Karpas-422 (cell line): ENCODE results near the gene THRAP3. TPM values are rescaled to one million over a fixed set of nuclear protein-coding genes. Genes with fewer than 3 reads are reported as not detected.
A peak's percentile ranks its signal among the peaks of the same experiment; 100 is the strongest.

Experiments
- DNase-seq: peaks from one replicate; pipeline ENCODE4 v3.0.0-alpha.2; 2015
- H2AFZ ChIP-seq: fragments of 200-600 bp; sonication (generic); 2 replicates; pipeline ENCODE4 v1.6.1; 2014; ENCODE audit warnings: antibody characterized with exemption, low read length, mixed read lengths
- H3K27ac ChIP-seq: fragments of 200-600 bp; sonication (generic); 2 replicates; pipeline ENCODE4 v1.5.1; 2014; ENCODE audit warnings: mild to moderate bottlenecking, low read length, moderate library complexity
- H3K27me3 ChIP-seq: fragments of 200-600 bp; sonication (generic); 2 replicates; pipeline ENCODE4 v1.6.1; 2014; ENCODE audit warnings: low read length, mixed read lengths
- H3K36me3 ChIP-seq: fragments of 200-600 bp; sonication (generic); 2 replicates; pipeline ENCODE4 v1.6.1; 2014; ENCODE audit warnings: low read length, mixed read lengths; ENCODE audit not compliant: insufficient read depth
- H3K4me1 ChIP-seq: fragments of 200-600 bp; sonication (generic); 2 replicates; pipeline ENCODE4 v1.6.1; 2014; ENCODE audit warnings: mild to moderate bottlenecking, low read length, mixed read lengths
- H3K4me2 ChIP-seq: fragments of 200-600 bp; sonication (generic); 2 replicates; pipeline ENCODE4 v1.6.1; 2014; ENCODE audit warnings: low read length, low read depth, mild to moderate bottlenecking; ENCODE audit not compliant: poor library complexity, severe bottlenecking
- H3K4me3 ChIP-seq: fragments of 200-600 bp; sonication (generic); 2 replicates; pipeline ENCODE4 v1.5.1; 2014; ENCODE audit warnings: mild to moderate bottlenecking, antibody characterized with exemption, low read length, mixed read lengths
- H3K79me2 ChIP-seq: fragments of 200-600 bp; sonication (generic); 2 replicates; pipeline ENCODE4 v1.6.1; 2014; ENCODE audit warnings: mild to moderate bottlenecking, low read length, mixed read lengths
- H3K9ac ChIP-seq: fragments of 200-600 bp; sonication (generic); 2 replicates; pipeline ENCODE4 v1.6.0; 2014; ENCODE audit warnings: low read length
- H3K9me2 ChIP-seq: fragments of 200-600 bp; sonication (generic), shearing (Covaris generic); replicated peaks from 2 replicates; pipeline ENCODE4 v1.6.0; 2014; ENCODE audit warnings: mild to moderate bottlenecking, low read length, moderate library complexity; ENCODE audit not compliant: insufficient read depth
- H3K9me3 ChIP-seq: fragments of 300-700, 200-600 bp; sonication (generic); 2 replicates; pipeline ENCODE4 v1.6.1; 2014; ENCODE audit warnings: low read length, mixed read lengths
- H4K20me1 ChIP-seq: fragments of 200-600 bp; sonication (generic); 2 replicates; pipeline ENCODE4 v1.6.1; 2014; ENCODE audit warnings: mild to moderate bottlenecking, antibody characterized with exemption, low read length, low read depth; ENCODE audit not compliant: insufficient read depth
- total RNA-seq: library from RNA; depleted of rRNA; stranded (reverse); fragments of >200 nt; shearing (Covaris generic); gene quantifications from 2 replicates; pipeline ENCODE4 v1.2.3, GENCODE V29; 2014; ENCODE audit warnings: low replicate concordance

THRAP3 gene
- total RNA-seq, 1 experiment from 2014 or later = 47.0 TPM

DNA sequence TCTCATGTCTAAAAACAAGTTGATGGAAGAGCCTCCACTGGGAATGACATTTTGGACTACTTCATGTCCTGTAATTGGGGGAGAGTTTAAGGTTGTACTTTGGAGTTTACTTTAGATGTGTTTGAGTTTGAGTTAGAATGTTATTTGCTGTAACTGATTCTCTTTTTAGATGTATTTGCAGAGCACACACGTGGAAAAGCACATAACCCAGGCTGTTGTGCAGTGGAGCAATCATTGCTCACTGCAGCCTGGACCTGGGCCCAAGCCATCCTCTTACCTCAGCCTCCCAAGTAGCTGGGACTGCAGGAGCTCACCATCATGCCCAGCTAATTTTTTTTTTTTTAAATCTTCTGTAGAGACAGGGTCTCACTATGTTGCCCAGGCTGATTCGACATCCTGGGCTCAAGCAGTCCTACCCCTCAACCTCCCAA, 45.2 kb downstream of the THRAP3 start:
- H3K4me1 ChIP-seq = peaks cover 9% of the 10 kb centered on the region
- peaks cover 30% of the 10 kb centered on the region for H3K36me3 ChIP-seq
- no peak overlapping the region for H3K9ac ChIP-seq
- no peaks in the 10 kb centered on the region for H3K9me3 ChIP-seq
- H3K27me3 ChIP-seq = no peaks in the 10 kb centered on the region
- H2AFZ ChIP-seq = no peak overlapping the region
- no peak overlapping the region for H3K27ac ChIP-seq
- H3K79me2 ChIP-seq = peaks cover 88% of the 10 kb centered on the region
- no peak for DNase-seq
- no peak overlapping the region for H3K4me2 ChIP-seq
- no peaks in the 10 kb centered on the region for H3K9me2 ChIP-seq
- no peaks in the 10 kb centered on the region for H4K20me1 ChIP-seq
- no peak overlapping the region for H3K4me3 ChIP-seq

GRCh38 chr1:36273024-36273423, 48.8 kb downstream of the THRAP3 start:
- Histone ChIP-seq H3K27me3 (no peaks in the 10 kb centered on the region), H3K9me2 (no peaks in the 10 kb centered on the region), H3K4me1 (peaks cover 9% of the 10 kb centered on the region), H3K9me3 (no peaks in the 10 kb centered on the region), H3K79me2 (peaks cover 79% of the 10 kb centered on the region), H4K20me1 (no peaks in the 10 kb centered on the region), H3K4me2 (no peak overlapping the region), H3K4me3 (no peak overlapping the region), H2AFZ (no peak overlapping the region), H3K36me3 (peaks cover 18% of the 10 kb centered on the region), H3K9ac (no peak overlapping the region), H3K27ac (no peak overlapping the region)
- DNase-seq = no peak

DNA sequence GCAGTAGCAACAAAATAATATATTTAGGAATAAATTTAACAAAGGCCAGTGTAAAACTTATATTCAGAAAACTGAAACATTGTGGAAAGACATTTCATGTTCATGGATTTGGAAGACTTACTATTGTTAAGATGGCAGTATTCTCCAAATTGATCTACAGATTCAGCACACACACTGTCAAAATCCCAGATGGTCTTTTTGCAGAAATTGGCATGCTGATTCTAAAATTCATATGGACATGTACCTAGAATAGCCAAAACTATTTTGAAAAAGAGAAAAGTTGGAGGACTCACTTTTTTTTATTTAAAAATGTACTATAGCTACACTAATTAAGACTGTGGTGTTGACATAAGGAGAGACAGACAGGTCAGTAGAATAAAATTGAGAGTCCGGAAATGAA, 50.0 kb downstream of the THRAP3 start:
- Histone ChIP-seq H3K9me2 (no peaks in the 10 kb centered on the region), H3K9ac (no peak overlapping the region), H3K4me3 (no peak overlapping the region), H3K36me3 (peaks cover 17% of the 10 kb centered on the region), H3K4me1 (peaks cover 18% of the 10 kb centered on the region), H3K27me3 (no peaks in the 10 kb centered on the region), H2AFZ (no peak overlapping the region), H3K79me2 (peaks cover 77% of the 10 kb centered on the region), H4K20me1 (no peaks in the 10 kb centered on the region), H3K27ac (no peak overlapping the region), H3K4me2 (no peak overlapping the region), H3K9me3 (no peaks in the 10 kb centered on the region)
- no peak for DNase-seq

DNA sequence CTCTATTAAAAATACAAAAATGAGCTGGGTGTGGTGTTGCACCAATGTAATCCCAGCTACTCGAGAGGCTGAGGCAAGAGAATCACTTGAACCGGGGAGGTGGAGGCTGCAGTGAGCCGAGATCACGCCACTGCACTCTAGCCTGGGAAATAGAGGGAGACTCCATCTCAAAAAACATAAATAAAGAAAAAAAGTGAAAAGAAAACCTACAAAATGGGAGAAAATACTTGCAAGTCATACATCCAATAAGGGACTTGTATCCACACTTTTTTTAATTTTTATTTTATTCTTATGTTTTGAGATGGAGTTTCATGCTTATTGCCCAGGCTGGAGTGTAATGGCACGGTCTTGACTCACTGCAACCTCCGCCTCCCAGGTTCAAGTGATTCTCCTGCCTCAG, 52.4 kb downstream of the THRAP3 start:
- Histone ChIP-seq H2AFZ (no peak overlapping the region), H3K9ac (no peak overlapping the region), H3K27me3 (no peaks in the 10 kb centered on the region), H4K20me1 (no peaks in the 10 kb centered on the region), H3K79me2 (peaks cover 74% of the 10 kb centered on the region), H3K9me2 (no peaks in the 10 kb centered on the region), H3K9me3 (no peaks in the 10 kb centered on the region), H3K4me3 (no peak overlapping the region), H3K4me2 (no peak overlapping the region), H3K4me1 (peaks cover 22% of the 10 kb centered on the region), H3K36me3 (peaks cover 12% of the 10 kb centered on the region), H3K27ac (no peak overlapping the region; the same call in 1 of the 2 replicates)
- DNase-seq = no peak

DNA sequence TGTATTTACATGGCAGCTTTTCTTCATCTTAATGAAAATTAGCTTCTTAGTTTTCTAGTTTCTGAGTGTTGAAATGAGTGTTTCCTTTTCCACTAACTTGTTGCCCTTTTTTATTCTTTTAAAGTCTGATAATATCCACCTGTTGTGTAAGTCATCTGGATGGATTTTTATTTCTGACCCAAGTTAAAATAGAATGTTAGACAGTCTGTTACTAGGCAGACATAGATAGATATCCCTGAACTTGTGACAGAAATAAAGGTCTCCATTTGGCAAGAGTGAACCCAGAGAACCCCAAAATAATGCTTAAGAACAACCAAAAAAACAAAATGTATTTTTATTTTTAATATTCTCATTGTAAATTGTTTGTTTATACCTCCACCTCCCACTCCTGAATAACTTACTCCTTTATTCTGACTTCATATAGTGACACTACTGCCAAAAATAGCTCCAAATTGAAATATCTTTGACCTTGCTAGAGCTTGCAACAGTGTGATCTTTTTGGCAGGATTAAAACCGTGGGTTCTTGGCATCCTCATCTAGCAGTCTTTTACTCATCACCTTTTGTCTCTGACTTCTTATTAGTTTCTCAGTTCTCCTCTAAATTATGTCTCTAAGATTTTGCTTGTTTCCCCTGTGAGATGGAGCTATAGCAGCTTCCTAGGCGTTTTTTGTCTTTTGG, 55.0 kb downstream of the THRAP3 start:
- H3K36me3 ChIP-seq = peaks cover 10% of the 10 kb centered on the region
- no peak overlapping the region for H2AFZ ChIP-seq
- H3K27ac ChIP-seq = peak overlapping the region; percentile 76
- H3K9me3 ChIP-seq = no peaks in the 10 kb centered on the region
- H3K79me2 ChIP-seq = peaks cover 57% of the 10 kb centered on the region
- H3K9me2 ChIP-seq = no peaks in the 10 kb centered on the region
- H3K4me2 ChIP-seq = no peak overlapping the region
- DNase-seq = no peak
- H3K27me3 ChIP-seq = no peaks in the 10 kb centered on the region
- H3K9ac ChIP-seq = no peak overlapping the region
- peaks cover 42% of the 10 kb centered on the region for H3K4me1 ChIP-seq
- no peak overlapping the region for H3K4me3 ChIP-seq
- no peaks in the 10 kb centered on the region for H4K20me1 ChIP-seq

GRCh38 chr1:36279789-36280296, 55.6 kb downstream of the THRAP3 start:
- H3K4me1 ChIP-seq = peaks cover 48% of the 10 kb centered on the region
- peak overlapping the region; percentile 76 for H3K27ac ChIP-seq
- H3K9ac ChIP-seq = no peak overlapping the region
- H4K20me1 ChIP-seq = no peaks in the 10 kb centered on the region
- H3K36me3 ChIP-seq = peaks cover 16% of the 10 kb centered on the region
- H3K9me2 ChIP-seq = no peaks in the 10 kb centered on the region
- H2AFZ ChIP-seq = no peak overlapping the region
- H3K27me3 ChIP-seq = no peaks in the 10 kb centered on the region
- H3K79me2 ChIP-seq = peaks cover 55% of the 10 kb centered on the region
- H3K9me3 ChIP-seq = no peaks in the 10 kb centered on the region
- H3K4me2 ChIP-seq = no peak overlapping the region
- no peak for DNase-seq
- H3K4me3 ChIP-seq = no peak overlapping the region

DNA sequence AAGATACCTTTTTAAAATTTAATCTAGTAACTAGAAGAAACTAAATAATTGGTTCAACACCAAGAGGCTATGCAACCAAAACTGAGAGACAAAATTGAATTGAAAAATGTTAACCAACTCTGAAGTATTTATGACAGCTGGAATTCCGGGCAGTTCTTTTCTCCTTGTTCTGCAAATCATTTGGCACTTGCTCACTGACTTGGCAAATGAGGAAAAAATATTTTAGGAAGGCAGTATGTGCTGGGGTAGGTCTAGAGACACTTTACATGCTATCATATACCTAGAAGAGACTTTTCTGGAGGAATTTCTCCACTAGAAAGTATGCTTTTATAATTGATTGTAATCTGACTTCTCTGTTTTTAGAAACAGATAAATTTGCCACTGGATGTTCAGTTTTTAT, 59.8 kb downstream of the THRAP3 start:
- H3K27me3 ChIP-seq = no peaks in the 10 kb centered on the region
- peak overlapping the region; percentile 56 for H3K4me2 ChIP-seq
- H3K79me2 ChIP-seq = peaks cover 55% of the 10 kb centered on the region
- no peak overlapping the region for H3K4me3 ChIP-seq
- H3K9me3 ChIP-seq = no peaks in the 10 kb centered on the region
- H4K20me1 ChIP-seq = no peaks in the 10 kb centered on the region
- H3K4me1 ChIP-seq = peaks cover 43% of the 10 kb centered on the region
- no peak for DNase-seq
- H3K36me3 ChIP-seq = peaks cover 35% of the 10 kb centered on the region
- H2AFZ ChIP-seq = no peak overlapping the region
- peak overlapping the region; percentile 36 for H3K9ac ChIP-seq
- peak overlapping the region; percentile 89 for H3K27ac ChIP-seq
- H3K9me2 ChIP-seq = no peaks in the 10 kb centered on the region

- no peak for DNase-seq
- H2AFZ ChIP-seq = no peak overlapping the region
- H3K9ac ChIP-seq = peak overlapping the region; percentile 36
- peaks cover 38% of the 10 kb centered on the region for H3K4me1 ChIP-seq
- peaks cover 36% of the 10 kb centered on the region for H3K36me3 ChIP-seq
- peaks cover 51% of the 10 kb centered on the region for H3K79me2 ChIP-seq
- H3K9me3 ChIP-seq = no peaks in the 10 kb centered on the region
- peak overlapping the region; percentile 89 for H3K27ac ChIP-seq
- peak overlapping the region; percentile 56 for H3K4me2 ChIP-seq
- H4K20me1 ChIP-seq = no peaks in the 10 kb centered on the region
- H3K27me3 ChIP-seq = no peaks in the 10 kb centered on the region
- no peaks in the 10 kb centered on the region for H3K9me2 ChIP-seq
- H3K4me3 ChIP-seq = no peak overlapping the region
Observed at GRCh38 chr1:36284517-36284916, 60.3 kb downstream of the THRAP3 start.
